K562 (cell line): ENCODE data around the gene CREB5. TPM values are rescaled to one million over a fixed set of nuclear protein-coding genes. Genes with fewer than 3 reads are reported as not detected.

Experiments used
- ATAC-seq: fragments of 200-7000 bp; cut with Tn5 transposase; 3 replicates; pipeline ENCODE4 v1.9.1; 2020; ENCODE audit warnings: moderate library complexity
- BruUV-seq: library from RNA; stranded (reverse); fragments of 400-500 nt; replicated peaks from 2 replicates; lab custom pipeline; 2021; lab: Mats Ljungman, UMichigan
- CTCF ChIA-PET: fragments of 300-600 bp; formaldehyde crosslinking; extraction: SDS; loops from one replicate; lab custom pipeline; 2021; ENCODE audit warnings: low intra/inter-chr PET ratio; lab: Yijun Ruan, JAX
- POLR2A ChIA-PET: fragments of 300-600, 350-650 bp; sonication (Branson Sonifier 250); formaldehyde crosslinking; extraction: SDS; loops from one replicate; lab custom pipeline; 2021; ENCODE audit warnings: antibody characterized with exemption, inconsistent platforms; lab: Yijun Ruan, JAX
- DNase-seq, 4 experiments: peaks; one replicate each; pipeline versions ENCODE4 v3.0.0 to v3.0.0-alpha.2; 2011 to 2018; ENCODE audit warnings: low spot score in 3 of 4, mixed read lengths in 3 of 4; ENCODE audit errors: extremely low read depth in 1 of 4
- FAIRE-seq: peaks from 2 replicates; lab custom pipeline; 2011; peaks lifted over from hg19 to GRCh38; lab: Jason Lieb, UNC
- H2AFZ ChIP-seq: 2 replicates; pipeline ENCODE4 v1.6.0; 2011; ENCODE audit warnings: low read depth, low read length, control low read depth, inconsistent platforms
- H3K27ac ChIP-seq: fragments of 200-600 bp; 3 replicates; pipeline ENCODE4 v1.8.0; 2011; ENCODE audit warnings: low read depth, mild to moderate bottlenecking, control low read depth, inconsistent platforms, low read length, moderate library complexity, mixed read lengths; ENCODE audit errors: extremely low read depth
- H3K27me3 ChIP-seq, 2 experiments: fragments of 300-600 bp in 1 of 2; 2 replicates in 1 of 2; 3 replicates in 1 of 2; pipeline versions ENCODE4 v1.6.0 to v1.8.0; 2011; ENCODE audit warnings: inconsistent platforms in 2 of 2, low read length in 2 of 2, mild to moderate bottlenecking in 1 of 2, mixed read lengths in 1 of 2, moderate library complexity in 1 of 2; ENCODE audit not compliant: control insufficient read depth in 2 of 2, insufficient read depth in 2 of 2
- H3K36me3 ChIP-seq: fragments of 300-600 bp; 3 replicates; pipeline ENCODE4 v1.8.0; 2011; ENCODE audit warnings: mild to moderate bottlenecking, low read length, inconsistent platforms; ENCODE audit not compliant: control insufficient read depth, insufficient read depth
- H3K4me1 ChIP-seq, 2 experiments: fragments of 200-600 bp in 1 of 2; replicated peaks in 1 of 2; 2 replicates in 1 of 2; 3 replicates in 1 of 2; pipeline versions ENCODE4 v1.5.1 to v1.8.0; 2011; ENCODE audit warnings: inconsistent platforms in 2 of 2, low read length in 2 of 2, mild to moderate bottlenecking in 1 of 2, mixed read lengths in 1 of 2, moderate library complexity in 1 of 2; ENCODE audit not compliant: control insufficient read depth in 2 of 2, insufficient read depth in 2 of 2
- H3K4me2 ChIP-seq: 2 replicates; pipeline ENCODE4 v1.6.1; 2011; ENCODE audit warnings: low read length, control low read depth, inconsistent platforms, mixed read lengths; ENCODE audit not compliant: insufficient read depth
- H3K4me3 ChIP-seq: fragments of 200-600 bp; sonication (generic), shearing (Covaris generic); 2 replicates; pipeline ENCODE4 v1.5.1; 2016; ENCODE audit warnings: control low read depth, inconsistent platforms
- H3K79me2 ChIP-seq: fragments of 200-600 bp; 3 replicates; pipeline ENCODE4 v1.8.0; 2011; ENCODE audit warnings: low read length, inconsistent platforms; ENCODE audit not compliant: control insufficient read depth, insufficient read depth
- H3K9ac ChIP-seq, 2 experiments: 2 replicates each; pipeline versions ENCODE4 v1.6.0 to v1.6.1; 2011; ENCODE audit warnings: low read depth in 2 of 2, low read length in 2 of 2, control low read depth in 1 of 2, inconsistent platforms in 1 of 2, mild to moderate bottlenecking in 1 of 2, mixed read lengths in 1 of 2; ENCODE audit not compliant: insufficient read depth in 1 of 2
- H3K9me1 ChIP-seq: one replicate; pipeline ENCODE4 v1.6.0; 2011; ENCODE audit warnings: inconsistent platforms, mild to moderate bottlenecking, low read length, moderate library complexity; ENCODE audit not compliant: control insufficient read depth, insufficient read depth
- H3K9me3 ChIP-seq: replicated peaks from 2 replicates; pipeline ENCODE4 v1.5.1; 2011; ENCODE audit warnings: low read depth, low read length, inconsistent platforms; ENCODE audit not compliant: control insufficient read depth, insufficient read depth
- H4K20me1 ChIP-seq: replicated peaks from 2 replicates; pipeline ENCODE4 v1.6.1; 2011; ENCODE audit warnings: low read length, inconsistent platforms, mixed read lengths; ENCODE audit not compliant: control insufficient read depth, insufficient read depth
- ATF2 ChIP-seq: sonication (generic); formaldehyde crosslinking; IDR thresholded peaks from 2 replicates; pipeline ENCODE4 v1.8.1; 2022; ENCODE audit warnings: missing genetic modification reagents
- BCOR ChIP-seq: fragments of 450-650 bp; IDR thresholded peaks from 2 replicates; pipeline ENCODE4 v1.6.1; 2016
- CTCF ChIP-seq, 3 experiments: IDR thresholded peaks in 2 of 3; conservative IDR thresholded peaks in 1 of 3; 2 replicates each; pipeline ENCODE4 v1.5.1; 2011 to 2012; ENCODE audit warnings: low read length in 3 of 3, mild to moderate bottlenecking in 3 of 3, control low read depth in 2 of 3, improper control_type of control experiment in 1 of 3, inconsistent platforms in 1 of 3, low read depth in 1 of 3, mixed read lengths in 1 of 3, moderate library complexity in 1 of 3; ENCODE audit not compliant: insufficient read depth in 2 of 3
- GMEB1 ChIP-seq: fragments of 250-450 bp; sonication (Bioruptor Pico); IDR thresholded peaks from 2 replicates; pipeline ENCODE4 v1.4.0; 2020; ENCODE audit warnings: mild to moderate bottlenecking
- KAT2B ChIP-seq: IDR thresholded peaks from one replicate; pipeline ENCODE4 v1.6.1; 2012; ENCODE audit warnings: low read depth, mild to moderate bottlenecking, control low read depth, inconsistent platforms, low read length, moderate library complexity
- SIX5 ChIP-seq, 2 experiments: IDR thresholded peaks; 2 replicates each; pipeline ENCODE4 v1.6.1; 2011; ENCODE audit warnings: low read length in 2 of 2, borderline replicate concordance in 1 of 2, low read depth in 1 of 2, mild to moderate bottlenecking in 1 of 2, moderate library complexity in 1 of 2; ENCODE audit not compliant: insufficient read depth in 1 of 2
- TCF15 ChIP-seq: fragments of 250-450 bp; sonication (Bioruptor Pico); IDR thresholded peaks from 2 replicates; pipeline ENCODE4 v1.8.0; 2022; ENCODE audit warnings: moderate library complexity, mild to moderate bottlenecking, inconsistent platforms
- ZNF431 ChIP-seq: sonication (generic); formaldehyde crosslinking; IDR thresholded peaks from 2 replicates; pipeline ENCODE4 v1.8.0; 2022; ENCODE audit warnings: mild to moderate bottlenecking, missing genetic modification reagents
- ZSCAN29 ChIP-seq: fragments of 450-650 bp; IDR thresholded peaks from 2 replicates; pipeline ENCODE4 v1.6.1; 2017
- WGBS: fragments of 100-300 bp; shearing (Covaris generic); methylation state at CpG from one replicate; pipeline ENCODE4 v1.1.6; 2016; ENCODE audit warnings: low coverage, mixed read lengths; ENCODE audit not compliant: insufficient coverage; ENCODE audit errors: missing lambda C conversion rate; 5-methylcytosine and 5-hydroxymethylcytosine counted together
- in situ Hi-C: fragments of 300-500 bp; cut with MboI; formaldehyde crosslinking; loops from 4 replicates; pipeline ENCODE4 v1.15.0; 2018; ENCODE audit warnings: inconsistent platforms, mixed read lengths
- intact Hi-C: fragments of 100-400 bp; cut with micrococcal nuclease; formaldehyde crosslinking; loops from 2 replicates; pipeline ENCODE4 v1.14.2; 2022
- polyA plus RNA-seq, 8 experiments: library from polyadenylated mRNA; depleted of rRNA in 4 of 8; stranded (reverse) in 5 of 8; unstranded in 3 of 8; fragments of >200 nt; fragmentation: Nextera tagmentation in 2 of 8; fragmentation: Illumina TruSeq in 1 of 8; extraction: Ambion mirVana in 2 of 8; extraction: Trizol in 1 of 8; gene quantifications; 2 replicates each; pipeline versions ENCODE4 v1.2.1 to v1.2.3, GENCODE V29; 2011 to 2014; ENCODE audit warnings: inconsistent platforms in 1 of 8, missing spikeins in 1 of 8
- total RNA-seq, 7 experiments: library from RNA; depleted of rRNA in 6 of 7; stranded (reverse); fragments of >200 nt in 6 of 7; fragmentation: Illumina TruSeq in 2 of 7; extraction: Trizol in 2 of 7; gene quantifications; 2 replicates each; pipeline versions ENCODE4 v1.2.1 to v1.2.3, GENCODE V29; 2011 to 2021; ENCODE audit warnings: low replicate concordance in 1 of 7

Gene CREB5
- total and polyA plus RNA-seq, 9 of the 15 experiments (the other 6 are each of a cell fraction or from before 2014, with no cell fraction given), result 0.33 to 6.4 (median 1.8) TPM

- no peaks in the 10 kb centered on the region for H4K20me1 ChIP-seq
- H3K4me1 ChIP-seq, result no peaks in the 10 kb centered on the region
- H3K27ac ChIP-seq, result no peak overlapping the region
- in situ Hi-C loops, result no loop called here
- DNase-seq, result no peak
- no peaks in the 10 kb centered on the region for H3K9me1 ChIP-seq
- H2AFZ ChIP-seq, result no peak overlapping the region
- FAIRE-seq, result no peak
- H3K27me3 ChIP-seq, result no peaks in the 10 kb centered on the region
- 3% methylated on average over 2 of the region's 2 CpGs for WGBS
- POLR2A ChIA-PET, result no interaction called here
- no peak for TF ChIP-seq BCOR
- no peak for TF ChIP-seq ZSCAN29
- TF ChIP-seq CTCF (IDR thresholded peaks at IDR 0.05 in 2 of 3, conservative IDR thresholded peaks at IDR 0.05 in 1 of 3; ENCODE audit: insufficient read depth in 2 of 3, low read depth in 1 of 3, low read length in 3 of 3), result no peak
- TF ChIP-seq GMEB1 (CRISPR knock-in tag), result no peak
- no peak for TF ChIP-seq KAT2B
- no peak for TF ChIP-seq ATF2 (CRISPR knock-in tag)
- TF ChIP-seq ZNF431 (CRISPR knock-in tag), result no peak
- TF ChIP-seq TCF15 (CRISPR knock-in tag), result no peak
- TF ChIP-seq SIX5 (IDR thresholded peaks at IDR 0.05; ENCODE audit: borderline replicate concordance in 1 of 2, insufficient read depth in 1 of 2, low read depth in 1 of 2, low read length in 2 of 2), result no peak
- H3K4me2 ChIP-seq, result no peak overlapping the region
- no peaks in the 10 kb centered on the region for H3K36me3 ChIP-seq
- no peak for ATAC-seq
- H3K9ac ChIP-seq, result no peak overlapping the region
- H3K79me2 ChIP-seq, result no peaks in the 10 kb centered on the region
- intact Hi-C loops, result no loop called here
- CTCF ChIA-PET, result no interaction called here
- H3K4me3 ChIP-seq, result no peak overlapping the region
- no TSS peak for BruUV-seq
- H3K9me3 ChIP-seq, result no peaks in the 10 kb centered on the region
These were observed 313.6 kb downstream of the CREB5 start for GRCh38 chr7:28725911-28726310.
